DOHH2 (cell line): Measurements from ENCODE around the gene GOT2.

Experiments
- H3F3A ChIP-seq: fragments of 200-600 bp; sonication (generic), shearing (Covaris generic); 2 replicates; pipeline ENCODE4 v1.6.0; 2016; ENCODE audit warnings: antibody characterized with exemption, mild to moderate bottlenecking; ENCODE audit not compliant: control insufficient read depth, insufficient read depth
- H3K27ac ChIP-seq: fragments of 200-600 bp; sonication (generic); 2 replicates; pipeline ENCODE4 v1.5.1; 2014; ENCODE audit warnings: low read depth, mild to moderate bottlenecking, low read length, moderate library complexity
- H3K27me3 ChIP-seq: fragments of 200-600 bp; sonication (generic); 2 replicates; pipeline ENCODE4 v1.6.1; 2014; ENCODE audit warnings: mild to moderate bottlenecking, low read length, mixed read lengths; ENCODE audit not compliant: control insufficient read depth
- H3K36me3 ChIP-seq: fragments of 200-600 bp; sonication (generic); 2 replicates; pipeline ENCODE4 v1.6.1; 2014; ENCODE audit warnings: mild to moderate bottlenecking, low read length, moderate library complexity, mixed read lengths; ENCODE audit not compliant: control insufficient read depth
- H3K4me1 ChIP-seq: fragments of 200-600 bp; sonication (generic); 2 replicates; pipeline ENCODE4 v1.6.1; 2014; ENCODE audit warnings: mild to moderate bottlenecking, low read length, mixed read lengths; ENCODE audit not compliant: control insufficient read depth
- H3K4me2 ChIP-seq: fragments of 200-600 bp; sonication (generic); 2 replicates; pipeline ENCODE4 v1.6.0; 2014; ENCODE audit warnings: mild to moderate bottlenecking, low read length, moderate library complexity
- H3K4me3 ChIP-seq: fragments of 200-600 bp; sonication (generic); 2 replicates; pipeline ENCODE4 v1.5.1; 2014; ENCODE audit warnings: mild to moderate bottlenecking, low read length, mixed read lengths
- H3K79me2 ChIP-seq: fragments of 200-600 bp; sonication (generic); 2 replicates; pipeline ENCODE4 v1.6.1; 2014; ENCODE audit warnings: mild to moderate bottlenecking, low read length, mixed read lengths; ENCODE audit not compliant: control insufficient read depth
- H3K9me2 ChIP-seq: fragments of 200-600 bp; sonication (generic); replicated peaks from 2 replicates; pipeline ENCODE4 v1.6.1; 2014; ENCODE audit warnings: mild to moderate bottlenecking, low read length, mixed read lengths; ENCODE audit not compliant: control insufficient read depth
- H3K9me3 ChIP-seq: fragments of 200-600 bp; sonication (generic); 2 replicates; pipeline ENCODE4 v1.6.1; 2014; ENCODE audit warnings: antibody characterized with exemption, low read length, mixed read lengths; ENCODE audit not compliant: control insufficient read depth, insufficient read depth
- H4K20me1 ChIP-seq: fragments of 200-600 bp; sonication (generic); 2 replicates; pipeline ENCODE4 v1.6.0; 2014; ENCODE audit warnings: low read depth, mild to moderate bottlenecking, antibody characterized with exemption, low read length, moderate library complexity; ENCODE audit not compliant: control insufficient read depth, insufficient read depth
- EZH2phosphoT487 ChIP-seq: fragments of 200-600 bp; sonication (generic); IDR thresholded peaks from 2 replicates; pipeline ENCODE4 v1.6.1; 2017; ENCODE audit warnings: borderline replicate concordance, mild to moderate bottlenecking, antibody characterized with exemption, low read length, moderate library complexity, mixed read lengths
- TF ChIP-seq, protein P1 (sequence below): fragments of 200-600 bp; sonication (generic); IDR thresholded peaks from one replicate; pipeline ENCODE4 v1.5.1; 2014; ENCODE audit warnings: antibody characterized with exemption, mild to moderate bottlenecking, low read depth, low read length; ENCODE audit not compliant: poor library complexity, severe bottlenecking

GOT2 gene

DNA sequence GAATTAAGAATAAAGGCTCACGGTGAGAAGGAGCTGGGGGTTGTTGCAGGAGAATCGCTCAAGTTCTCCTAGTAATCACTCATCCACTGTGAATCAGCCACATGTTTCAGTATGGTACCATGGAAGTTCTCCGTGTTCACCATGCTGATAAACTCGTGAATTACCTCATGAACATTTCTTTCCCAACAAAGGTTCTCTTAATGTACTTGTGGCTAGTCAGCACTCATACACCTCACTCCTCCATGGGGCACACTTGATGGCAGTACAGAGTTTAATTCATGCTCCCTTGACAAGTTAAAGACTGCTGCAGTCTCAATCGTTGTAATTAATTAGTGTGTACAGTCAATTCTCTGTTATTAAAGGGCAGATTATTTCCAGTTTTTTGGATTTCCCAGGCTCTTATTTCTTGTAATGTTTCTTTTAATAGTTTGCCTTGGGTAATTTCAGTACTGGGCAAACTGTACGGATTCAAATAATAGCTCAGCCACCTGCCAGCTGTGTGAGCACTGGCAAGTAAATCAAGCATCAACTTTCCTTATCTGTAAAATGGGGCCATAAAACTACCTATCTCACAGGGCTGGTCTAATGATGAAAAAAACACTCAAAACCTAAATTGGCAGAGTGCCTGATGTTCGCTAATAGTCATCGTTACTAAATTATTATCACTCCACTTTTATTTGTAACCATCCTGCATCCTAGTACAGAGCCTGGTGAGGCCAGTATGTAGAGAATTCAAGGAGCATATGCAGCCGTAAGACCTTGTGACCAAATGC, 6.1 kb downstream of the GOT2 start:
- Histone ChIP-seq H3F3A (peaks cover 10% of the 10 kb centered on the region), H3K4me3 (no peak overlapping the region), H3K9me2 (no peaks in the 10 kb centered on the region), H3K79me2 (peaks cover 93% of the 10 kb centered on the region), H3K27me3 (no peaks in the 10 kb centered on the region), H3K27ac (no peak overlapping the region), H3K9me3 (no peaks in the 10 kb centered on the region), H3K4me2 (0 out of 2 replicates have a peak overlapping the region, but pooled peaks have one; percentile 8), H4K20me1 (peaks cover 11% of the 10 kb centered on the region; the same call in 1 of the 2 replicates), H3K36me3 (peaks cover 62% of the 10 kb centered on the region), H3K4me1 (peaks cover 52% of the 10 kb centered on the region)
- TF ChIP-seq, protein P1, sequence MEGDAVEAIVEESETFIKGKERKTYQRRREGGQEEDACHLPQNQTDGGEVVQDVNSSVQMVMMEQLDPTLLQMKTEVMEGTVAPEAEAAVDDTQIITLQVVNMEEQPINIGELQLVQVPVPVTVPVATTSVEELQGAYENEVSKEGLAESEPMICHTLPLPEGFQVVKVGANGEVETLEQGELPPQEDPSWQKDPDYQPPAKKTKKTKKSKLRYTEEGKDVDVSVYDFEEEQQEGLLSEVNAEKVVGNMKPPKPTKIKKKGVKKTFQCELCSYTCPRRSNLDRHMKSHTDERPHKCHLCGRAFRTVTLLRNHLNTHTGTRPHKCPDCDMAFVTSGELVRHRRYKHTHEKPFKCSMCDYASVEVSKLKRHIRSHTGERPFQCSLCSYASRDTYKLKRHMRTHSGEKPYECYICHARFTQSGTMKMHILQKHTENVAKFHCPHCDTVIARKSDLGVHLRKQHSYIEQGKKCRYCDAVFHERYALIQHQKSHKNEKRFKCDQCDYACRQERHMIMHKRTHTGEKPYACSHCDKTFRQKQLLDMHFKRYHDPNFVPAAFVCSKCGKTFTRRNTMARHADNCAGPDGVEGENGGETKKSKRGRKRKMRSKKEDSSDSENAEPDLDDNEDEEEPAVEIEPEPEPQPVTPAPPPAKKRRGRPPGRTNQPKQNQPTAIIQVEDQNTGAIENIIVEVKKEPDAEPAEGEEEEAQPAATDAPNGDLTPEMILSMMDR = no peak
- no peak for TF ChIP-seq EZH2phosphoT487

GRCh38 chr16:58727028-58727781, 6.9 kb downstream of the GOT2 start:
- Histone ChIP-seq H3K36me3 (peaks cover 61% of the 10 kb centered on the region), H3K79me2 (peaks cover 88% of the 10 kb centered on the region), H3K4me3 (no peak overlapping the region), H3K27ac (no peak overlapping the region), H4K20me1 (peaks cover 11% of the 10 kb centered on the region; the same call in 1 of the 2 replicates), H3F3A (peaks cover 7% of the 10 kb centered on the region), H3K27me3 (no peaks in the 10 kb centered on the region), H3K4me2 (no peak overlapping the region), H3K9me3 (no peaks in the 10 kb centered on the region), H3K9me2 (no peaks in the 10 kb centered on the region), H3K4me1 (peaks cover 44% of the 10 kb centered on the region)
- TF ChIP-seq EZH2phosphoT487 = no peak
- TF ChIP-seq, protein P1 = no peak

- TF ChIP-seq EZH2phosphoT487 = no peak
- TF ChIP-seq, protein P1 = no peak
- Histone ChIP-seq H3K27ac (no peak overlapping the region), H3K36me3 (peaks cover 65% of the 10 kb centered on the region), H4K20me1 (peaks cover 4% of the 10 kb centered on the region; the same call in 1 of the 2 replicates), H3K79me2 (peaks cover 47% of the 10 kb centered on the region), H3K27me3 (no peaks in the 10 kb centered on the region), H3K4me2 (no peak overlapping the region), H3K4me1 (peaks cover 3% of the 10 kb centered on the region), H3K4me3 (no peak overlapping the region), H3K9me2 (no peaks in the 10 kb centered on the region), H3F3A (no peaks in the 10 kb centered on the region), H3K9me3 (no peaks in the 10 kb centered on the region)
Measured at GRCh38 chr16:58723109-58723508, 11.0 kb downstream of the GOT2 start.
